Activated T-cell treated with anti-CD3 and anti-CD28 coated beads, Interleukin-2, amount 50 U/mL, for 1 hour (primary cell): ENCODE measurements around the gene PCDHA6.
"Not testable (repeated sequence)": the region's sequence is repeated elsewhere in the genome, so short reads cannot be mapped to it uniquely, and the experiment has no call there.

ENCODE experiments used
- DNase-seq: peaks from one replicate; pipeline ENCODE4 v3.0.0-alpha.2; 2020

Gene PCDHA6

GRCh38 chr5:140821375-140822280 lies 6.1 kb upstream of the PCDHA6 start, which contains the start of gene PCDHA5:
TSS of gene PCDHA5 (plus strand) at chr5:140821613.
- DNase-seq = no peak

GRCh38 chr5:140822281-140822629 lies 5.5 kb upstream of the PCDHA6 start:
- no peak for DNase-seq

- DNase-seq = not testable (repeated sequence)
These were observed 4.8 kb upstream of the PCDHA6 start for GRCh38 chr5:140822969-140823368.

- DNase-seq = no peak
These were observed 4.3 kb upstream of the PCDHA6 start for GRCh38 chr5:140823475-140823874.

- no peak for DNase-seq
These were observed 590 bp downstream of the PCDHA6 start for GRCh38 chr5:140828362-140828737.

GRCh38 chr5:140829511-140830501 lies 2.0 kb downstream of the PCDHA6 start:
- DNase-seq = not testable (repeated sequence)

GRCh38 chr5:140833993-140834392 lies 6.2 kb downstream of the PCDHA6 start, which contains the start of gene PCDHA7:
TSS of gene PCDHA7 (plus strand) at chr5:140834269. CDS start at chr5:140834384, 115 bp downstream.
- DNase-seq = no peak

- DNase-seq = not testable (repeated sequence)
These were observed 6.8 kb downstream of the PCDHA6 start for GRCh38 chr5:140834439-140835008.

GRCh38 chr5:140835622-140836510 lies 8.1 kb downstream of the PCDHA6 start:
- DNase-seq = no peak

GRCh38 chr5:140840978-140841962 lies 13.5 kb downstream of the PCDHA6 start, which contains the start of gene PCDHA8:
TSS of gene PCDHA8 (plus strand) at chr5:140841187. CDS start at chr5:140841322, 135 bp downstream.
- no peak for DNase-seq

- no peak for DNase-seq
These were observed 15.3 kb downstream of the PCDHA6 start for GRCh38 chr5:140842798-140843733.

GRCh38 chr5:140848139-140849102 lies 20.7 kb downstream of the PCDHA6 start, which contains the start of gene PCDHA9:
TSS of gene PCDHA9 (plus strand) at chr5:140848382. CDS start at chr5:140848496, 114 bp downstream.
- DNase-seq = not testable (repeated sequence)

GRCh38 chr5:140849831-140850634 lies 22.3 kb downstream of the PCDHA6 start:
- not testable (repeated sequence) for DNase-seq

GRCh38 chr5:140855772-140856674 lies 28.3 kb downstream of the PCDHA6 start, which contains the start of gene PCDHA10:
TSS of gene PCDHA10 (plus strand) at chr5:140855897. CDS start at chr5:140856049, 152 bp downstream.
- DNase-seq = no peak

- no peak for DNase-seq
These were observed 29.6 kb downstream of the PCDHA6 start for GRCh38 chr5:140857177-140857986.
